ENCODE data around the gene SMCHD1. TPM values are rescaled to one million over a fixed set of nuclear protein-coding genes. Genes with fewer than 3 reads are reported as not detected.
A peak's percentile ranks its signal among the peaks of the same experiment; 100 is the strongest.

The SMCHD1 gene
- total RNA-seq, 4 donors from 2014 or later = 58.4 to 270 (median 98.6) TPM

- no peaks in the 10 kb centered on the region for H3K9me3 ChIP-seq
- intact Hi-C loops (cut with DNase I; ENCODE audit: low total_unique reads) = no loop called here
- no peaks in the 10 kb centered on the region for H3K36me3 ChIP-seq
- H3K4me3 ChIP-seq = peak within 1 kb of the TSS; percentile 58 to 62
- H3K27me3 ChIP-seq = no peaks in the 10 kb centered on the region
- DNase-seq = peak; percentile 72 to 82
- H3K27ac ChIP-seq = peak within 1 kb of the TSS; percentile 91 to 93
- TF ChIP-seq, protein P1, sequence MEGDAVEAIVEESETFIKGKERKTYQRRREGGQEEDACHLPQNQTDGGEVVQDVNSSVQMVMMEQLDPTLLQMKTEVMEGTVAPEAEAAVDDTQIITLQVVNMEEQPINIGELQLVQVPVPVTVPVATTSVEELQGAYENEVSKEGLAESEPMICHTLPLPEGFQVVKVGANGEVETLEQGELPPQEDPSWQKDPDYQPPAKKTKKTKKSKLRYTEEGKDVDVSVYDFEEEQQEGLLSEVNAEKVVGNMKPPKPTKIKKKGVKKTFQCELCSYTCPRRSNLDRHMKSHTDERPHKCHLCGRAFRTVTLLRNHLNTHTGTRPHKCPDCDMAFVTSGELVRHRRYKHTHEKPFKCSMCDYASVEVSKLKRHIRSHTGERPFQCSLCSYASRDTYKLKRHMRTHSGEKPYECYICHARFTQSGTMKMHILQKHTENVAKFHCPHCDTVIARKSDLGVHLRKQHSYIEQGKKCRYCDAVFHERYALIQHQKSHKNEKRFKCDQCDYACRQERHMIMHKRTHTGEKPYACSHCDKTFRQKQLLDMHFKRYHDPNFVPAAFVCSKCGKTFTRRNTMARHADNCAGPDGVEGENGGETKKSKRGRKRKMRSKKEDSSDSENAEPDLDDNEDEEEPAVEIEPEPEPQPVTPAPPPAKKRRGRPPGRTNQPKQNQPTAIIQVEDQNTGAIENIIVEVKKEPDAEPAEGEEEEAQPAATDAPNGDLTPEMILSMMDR (IDR thresholded peaks at IDR 0.05) = no peak
- TF ChIP-seq POLR2A (IDR thresholded peaks at IDR 0.05) = peak in 1 of 2 donors; percentile 50
- H3K4me1 ChIP-seq = no peaks in the 10 kb centered on the region
These were observed 191.2 kb downstream of the SMCHD1 start, which contains the start of gene EMILIN2 for GRCh38 chr18:2846636-2847316. Gene EMILIN2 (plus strand): TSS chr18:2847006. CDS start chr18:2847189, 183 bp downstream.

- H3K36me3 ChIP-seq = no peaks in the 10 kb centered on the region
- no peaks in the 10 kb centered on the region for H3K27me3 ChIP-seq
- H3K27ac ChIP-seq = peak overlapping the region; percentile 91 to 93
- peak; percentile 50 to 59 for DNase-seq
- H3K4me1 ChIP-seq = no peaks in the 10 kb centered on the region
- H3K4me3 ChIP-seq = peak overlapping the region; percentile 58 to 62
- TF ChIP-seq, protein P1 (IDR thresholded peaks at IDR 0.05) = peak in 2 of 4 experiments; percentile 22 to 37
- TF ChIP-seq POLR2A (IDR thresholded peaks at IDR 0.05) = peak in 1 of 2 donors; percentile 20
- no peaks in the 10 kb centered on the region for H3K9me3 ChIP-seq
- intact Hi-C loops (cut with DNase I; ENCODE audit: low total_unique reads) = no loop called here
These were observed 192.1 kb downstream of the SMCHD1 start for GRCh38 chr18:2847317-2848246.

- DNase-seq = no peak
- intact Hi-C loops (cut with DNase I; ENCODE audit: low total_unique reads) = no loop called here
- Histone ChIP-seq H3K27ac (peak overlapping the region; percentile 91 to 93), H3K36me3 (no peaks in the 10 kb centered on the region), H3K27me3 (no peaks in the 10 kb centered on the region), H3K4me1 (peaks cover 0 to 2% of the 10 kb centered on the region in 2 donors), H3K9me3 (no peaks in the 10 kb centered on the region), H3K4me3 (peak overlapping the region; percentile 58 to 62)
- TF ChIP-seq, protein P1 (IDR thresholded peaks at IDR 0.05) = no peak
- TF ChIP-seq POLR2A (IDR thresholded peaks at IDR 0.05) = no peak
These were observed 193.0 kb downstream of the SMCHD1 start for GRCh38 chr18:2848247-2849246.

DNA sequence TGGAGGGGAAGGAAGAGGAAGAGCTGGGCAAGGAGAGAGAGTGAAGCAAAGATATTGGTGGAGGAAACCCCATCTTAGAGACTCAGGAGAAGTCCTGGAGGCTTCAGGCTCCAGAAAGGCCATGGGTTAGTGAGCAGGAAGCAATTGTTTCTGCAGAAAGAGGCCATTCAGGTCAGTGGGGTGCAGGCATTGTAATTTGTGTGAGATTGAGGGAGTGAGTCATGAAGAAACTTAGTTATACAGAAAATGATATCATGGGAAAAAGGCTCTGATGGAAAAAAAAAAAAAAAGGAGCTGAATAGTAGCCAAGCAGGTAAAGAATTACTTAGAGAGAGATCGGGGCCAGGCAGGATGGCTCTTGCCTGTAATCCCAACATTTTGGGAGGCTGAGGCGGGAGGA is 195.3 kb downstream of the SMCHD1 start:
- Histone ChIP-seq H3K27me3 (no peaks in the 10 kb centered on the region), H3K4me3 (no peak overlapping the region), H3K36me3 (no peaks in the 10 kb centered on the region), H3K9me3 (no peaks in the 10 kb centered on the region), H3K27ac (no peak overlapping the region), H3K4me1 (peaks cover 7 to 12% of the 10 kb centered on the region in 2 donors)
- DNase-seq = no peak
- intact Hi-C loops (cut with DNase I; ENCODE audit: low total_unique reads) = no loop called here
- TF ChIP-seq POLR2A (IDR thresholded peaks at IDR 0.05) = no peak
- TF ChIP-seq, protein P1 (IDR thresholded peaks at IDR 0.05) = no peak

Data from uterus (tissue), 4 donors.